LoVo (cell line): ENCODE results near the gene PIGT.

Experiments
- DNase-seq: peaks from one replicate; pipeline ENCODE4 v3.0.0-alpha.2; 2016; ENCODE audit warnings: low spot score

The PIGT gene

DNA sequence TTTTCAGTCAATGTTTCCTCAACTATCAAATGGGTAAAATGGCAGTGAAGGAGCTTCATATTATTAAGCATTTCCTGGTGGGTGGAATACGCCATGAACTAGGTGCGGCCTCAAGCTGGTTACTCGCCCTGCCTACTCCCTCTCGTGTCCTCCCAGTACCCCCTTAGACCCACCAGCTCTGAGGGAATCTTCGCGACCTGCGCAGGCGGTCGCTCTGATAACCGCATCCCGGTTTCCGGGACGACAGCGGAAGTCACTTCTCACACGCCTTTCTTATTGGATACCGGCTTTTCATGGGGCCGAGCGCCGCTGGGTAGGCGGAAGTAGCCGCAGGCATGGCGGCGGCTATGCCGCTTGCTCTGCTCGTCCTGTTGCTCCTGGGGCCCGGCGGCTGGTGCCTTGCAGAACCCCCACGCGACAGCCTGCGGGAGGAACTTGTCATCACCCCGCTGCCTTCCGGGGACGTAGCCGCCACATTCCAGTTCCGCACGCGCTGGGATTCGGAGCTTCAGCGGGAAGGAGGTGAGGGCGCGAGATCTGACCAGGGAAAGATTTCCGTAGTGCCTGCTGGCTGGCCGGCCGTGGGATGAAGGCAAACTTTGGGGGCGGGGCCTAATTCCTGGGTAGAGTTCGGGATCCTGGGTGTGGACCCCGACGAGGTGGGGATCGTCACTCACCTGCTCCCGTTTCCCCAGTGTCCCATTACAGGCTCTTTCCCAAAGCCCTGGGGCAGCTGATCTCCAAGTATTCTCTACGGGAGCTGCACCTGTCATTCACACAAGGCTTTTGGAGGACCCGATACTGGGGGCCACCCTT, at the start of gene PIGT:
Gene PIGT (plus strand): TSS at position 320 of the 816 bp plus-strand sequence. CDS start 16 bp downstream, at position 336.
- DNase-seq: peak; percentile 89

GRCh38 chr20:45366192-45366591, 49.7 kb upstream of the PIGT start:
- no peak for DNase-seq

- no peak for DNase-seq
These were observed 49.3 kb upstream of the PIGT start for GRCh38 chr20:45366631-45367030.

DNA sequence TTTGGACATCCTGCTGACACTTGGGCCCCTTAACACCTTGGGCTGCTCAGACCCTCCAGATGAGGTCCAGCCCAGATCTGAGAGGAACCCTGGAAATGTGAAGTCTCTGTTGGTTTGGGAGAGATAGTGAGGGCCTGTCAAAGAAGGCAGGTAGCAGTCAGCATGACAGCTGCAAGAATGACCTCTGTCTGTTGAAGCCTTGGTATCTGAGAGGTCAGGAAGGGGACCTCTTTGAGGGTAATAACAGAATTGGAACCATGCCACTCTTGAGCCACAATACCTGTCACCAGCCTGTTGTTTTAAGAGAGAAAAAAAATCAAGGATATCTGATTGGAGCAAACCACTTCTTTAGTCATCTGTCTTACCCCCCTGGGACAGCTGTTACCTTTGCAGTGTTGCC, 48.8 kb upstream of the PIGT start:
- DNase-seq: no peak

GRCh38 chr20:45368221-45368980, 47.5 kb upstream of the PIGT start:
- DNase-seq: no peak

- DNase-seq: no peak
These were observed 45.3 kb upstream of the PIGT start for GRCh38 chr20:45370571-45371160.

DNA sequence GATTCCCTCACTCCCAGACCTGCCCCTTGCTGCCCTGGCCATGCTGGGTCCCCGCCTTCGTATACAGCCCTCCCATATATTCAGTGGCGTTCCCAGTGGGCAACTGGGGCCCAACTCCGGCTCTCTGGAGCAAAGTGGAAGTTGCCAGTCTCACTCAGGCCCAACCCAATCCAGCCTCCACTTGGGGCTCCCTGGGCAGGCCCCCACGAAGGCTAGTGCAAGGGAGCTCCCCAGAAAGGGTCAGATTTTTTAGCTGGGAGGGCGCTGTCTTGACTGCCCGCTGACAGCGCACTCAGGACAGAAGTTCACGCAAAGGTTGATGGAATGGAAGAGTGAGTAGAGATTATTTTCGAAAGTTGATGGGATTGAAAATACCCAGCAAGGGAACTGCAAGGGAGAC, 43.7 kb upstream of the PIGT start:
- no peak for DNase-seq

DNA sequence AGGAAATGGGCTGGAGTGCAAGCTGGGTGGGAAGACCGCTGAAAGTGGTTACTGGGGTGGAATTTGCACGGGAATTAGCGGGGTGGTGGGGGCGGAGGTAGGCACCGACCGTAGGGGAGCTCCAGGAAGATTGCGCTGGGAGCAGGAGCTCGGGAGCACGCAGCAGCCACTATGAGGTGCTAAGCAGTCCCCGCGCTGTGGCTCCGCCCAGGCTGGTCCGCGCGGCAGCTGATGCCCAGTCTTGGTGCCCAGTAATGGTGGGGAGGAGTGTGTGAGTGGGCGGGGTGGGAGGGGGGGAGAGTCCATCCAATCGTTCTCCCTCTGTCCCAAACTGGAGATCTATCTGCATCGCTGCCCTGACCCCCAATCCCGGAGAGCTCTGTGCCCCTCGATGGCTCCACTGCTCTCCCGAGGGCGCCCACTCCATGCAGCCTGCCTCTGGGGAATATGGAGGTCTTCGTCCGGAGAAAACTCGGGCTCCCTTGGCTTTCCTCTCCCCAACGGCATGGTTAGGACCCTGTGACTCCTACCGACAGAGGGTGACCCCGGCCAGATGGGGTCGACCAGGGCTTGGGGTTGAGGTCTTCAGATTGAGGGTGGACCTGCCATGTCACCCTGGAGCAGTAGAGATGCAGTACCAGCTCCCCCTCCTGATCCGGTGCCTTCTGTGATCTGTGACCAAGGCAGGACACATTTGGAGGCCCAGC, 43.1 kb upstream of the PIGT start:
- DNase-seq: no peak

- peak; percentile 87 for DNase-seq
These were observed 42.4 kb upstream of the PIGT start for GRCh38 chr20:45373353-45374100.

- no peak for DNase-seq
These were observed 41.9 kb upstream of the PIGT start for GRCh38 chr20:45374101-45374467.

DNA sequence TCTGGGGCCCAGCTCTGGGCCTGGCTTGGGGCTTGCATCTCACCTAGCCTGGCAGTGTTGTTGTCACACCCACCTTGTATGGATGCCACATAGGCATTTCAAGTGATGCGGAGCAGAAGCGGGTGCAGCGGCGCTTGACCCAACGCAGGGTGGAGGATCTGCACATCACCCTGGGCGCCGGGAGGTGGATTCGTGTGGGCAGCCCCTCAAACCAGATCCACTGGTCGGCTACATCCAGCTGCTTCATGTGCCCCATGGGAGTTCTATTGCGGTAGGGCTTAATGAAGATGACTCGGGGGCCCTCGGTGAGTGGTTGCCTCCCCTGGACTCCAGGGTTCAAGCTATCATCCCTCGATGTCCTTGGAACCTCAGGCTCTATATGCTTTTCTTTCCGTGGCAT, 41.0 kb upstream of the PIGT start:
- no peak for DNase-seq

DNA sequence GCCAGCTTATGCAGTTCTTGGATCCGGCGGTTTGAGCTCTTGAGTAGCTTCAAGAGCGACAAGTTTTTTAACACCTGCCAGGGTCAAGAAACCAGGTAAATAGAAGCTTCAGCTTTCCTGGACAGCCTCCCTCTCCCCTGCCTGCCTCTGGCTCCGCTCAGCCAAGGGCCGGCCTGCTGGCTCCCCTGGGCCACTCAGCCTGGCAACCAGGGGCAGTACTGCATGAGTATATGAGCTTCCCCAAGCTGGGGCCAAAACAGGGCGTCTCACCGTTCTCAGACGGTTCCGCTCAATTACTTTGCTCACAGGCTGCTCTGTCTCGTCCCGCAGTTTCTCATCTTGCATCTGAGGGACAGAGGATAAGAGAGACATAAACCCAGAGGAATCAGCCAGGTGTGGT, 38.7 kb upstream of the PIGT start:
- DNase-seq: no peak

- DNase-seq: no peak
These were observed 37.8 kb upstream of the PIGT start, which contains the start of gene TP53TG5 for GRCh38 chr20:45378191-45378590. Gene TP53TG5, minus strand, starts transcription at chr20:45378325. Its CDS starts 89 bp downstream, at chr20:45378236.

DNA sequence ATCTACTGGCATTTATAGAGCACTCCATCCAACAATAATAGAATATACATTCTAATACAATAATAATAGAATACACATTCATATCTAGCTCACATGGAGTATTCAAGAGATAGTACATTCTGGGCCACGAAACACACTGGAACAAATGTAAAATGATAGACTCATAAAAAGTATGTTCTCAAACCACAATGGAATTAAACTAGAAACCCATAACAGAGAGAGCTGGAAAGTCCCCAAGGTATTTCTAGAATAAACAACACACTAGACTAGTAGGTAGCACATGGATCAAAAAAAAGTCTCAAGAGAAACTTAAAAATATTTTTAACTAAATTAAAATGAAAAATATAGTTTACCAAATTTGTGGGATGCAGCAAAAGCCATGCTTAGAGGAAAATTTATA, 28.7 kb upstream of the PIGT start:
- DNase-seq: no peak

- no peak for DNase-seq
These were observed 25.0 kb upstream of the PIGT start for GRCh38 chr20:45390931-45391330.

GRCh38 chr20:45391559-45391958, 24.4 kb upstream of the PIGT start:
- DNase-seq: no peak

GRCh38 chr20:45392733-45393132, 23.2 kb upstream of the PIGT start:
- no peak for DNase-seq

GRCh38 chr20:45394221-45395113, 21.5 kb upstream of the PIGT start:
- DNase-seq: no peak

- DNase-seq: no peak
These were observed 20.9 kb upstream of the PIGT start for GRCh38 chr20:45395114-45395415.

DNA sequence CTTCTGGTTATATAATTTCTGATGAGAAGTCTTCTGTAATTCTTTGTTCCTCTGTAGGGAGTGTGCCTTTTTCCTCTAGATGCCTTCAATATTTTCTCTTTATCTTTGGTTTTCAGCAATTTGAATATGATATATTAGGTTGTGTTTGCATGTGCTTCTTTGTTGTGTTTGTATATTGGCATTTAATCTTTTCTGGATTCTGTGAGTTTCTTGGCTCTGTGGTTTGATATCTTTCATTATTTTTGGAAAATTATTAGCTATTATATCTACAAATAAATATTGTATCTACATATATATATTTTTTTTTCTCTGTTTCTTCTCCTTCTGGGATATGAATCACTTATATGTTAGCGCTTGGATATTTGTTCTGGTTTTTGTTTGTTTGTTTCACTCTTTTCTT, 16.9 kb upstream of the PIGT start:
- DNase-seq: no peak
